ES-I3 (cell line): ENCODE results near the gene PCDHB5.
"Not testable (repeated sequence)": the region's sequence is repeated elsewhere in the genome, so short reads cannot be mapped to it uniquely, and the experiment has no call there.

ENCODE experiments used
- H3K36me3 ChIP-seq: 2 replicates; pipeline ENCODE4 v1.6.1; 2013; ENCODE audit warnings: mild to moderate bottlenecking, low read length, control low read depth, moderate library complexity; ENCODE audit not compliant: insufficient read depth
- H3K4me1 ChIP-seq: 2 replicates; pipeline ENCODE4 v1.6.1; 2013; ENCODE audit warnings: mild to moderate bottlenecking, control low read depth, low read length; ENCODE audit not compliant: insufficient read depth
- H3K9ac ChIP-seq: 2 replicates; pipeline ENCODE4 v1.6.1; 2013; ENCODE audit warnings: low read depth, mild to moderate bottlenecking, low read length, moderate library complexity
- H3K9me3 ChIP-seq: 2 replicates; pipeline ENCODE4 v1.6.1; 2013; ENCODE audit warnings: mild to moderate bottlenecking, low read length, moderate library complexity; ENCODE audit not compliant: control insufficient read depth, insufficient read depth

Gene PCDHB5

DNA sequence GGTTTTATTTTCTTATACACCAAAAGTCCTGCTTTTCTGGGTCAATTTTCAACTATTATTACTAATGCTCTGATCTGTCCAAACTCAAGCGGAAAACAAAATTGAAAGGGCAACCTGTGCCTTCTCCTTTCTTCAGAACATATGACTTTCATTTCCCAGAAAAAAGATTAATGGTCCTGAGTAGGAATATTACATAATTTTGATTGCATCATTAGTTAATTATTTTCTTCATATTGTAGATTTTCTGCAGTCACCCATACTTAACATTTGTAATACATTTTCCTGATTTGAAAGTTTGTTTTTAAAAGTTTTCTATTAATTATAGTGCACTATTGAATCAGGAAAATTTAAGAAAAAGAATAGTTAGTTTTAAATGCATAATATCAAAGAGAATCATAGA, 40.9 kb downstream of the PCDHB5 start:
- H3K9me3 ChIP-seq: no peaks in the 10 kb centered on the region; the same call in 1 of the 2 replicates
- H3K4me1 ChIP-seq: no peaks in the 10 kb centered on the region
- no peak overlapping the region for H3K9ac ChIP-seq
- no peaks in the 10 kb centered on the region for H3K36me3 ChIP-seq

DNA sequence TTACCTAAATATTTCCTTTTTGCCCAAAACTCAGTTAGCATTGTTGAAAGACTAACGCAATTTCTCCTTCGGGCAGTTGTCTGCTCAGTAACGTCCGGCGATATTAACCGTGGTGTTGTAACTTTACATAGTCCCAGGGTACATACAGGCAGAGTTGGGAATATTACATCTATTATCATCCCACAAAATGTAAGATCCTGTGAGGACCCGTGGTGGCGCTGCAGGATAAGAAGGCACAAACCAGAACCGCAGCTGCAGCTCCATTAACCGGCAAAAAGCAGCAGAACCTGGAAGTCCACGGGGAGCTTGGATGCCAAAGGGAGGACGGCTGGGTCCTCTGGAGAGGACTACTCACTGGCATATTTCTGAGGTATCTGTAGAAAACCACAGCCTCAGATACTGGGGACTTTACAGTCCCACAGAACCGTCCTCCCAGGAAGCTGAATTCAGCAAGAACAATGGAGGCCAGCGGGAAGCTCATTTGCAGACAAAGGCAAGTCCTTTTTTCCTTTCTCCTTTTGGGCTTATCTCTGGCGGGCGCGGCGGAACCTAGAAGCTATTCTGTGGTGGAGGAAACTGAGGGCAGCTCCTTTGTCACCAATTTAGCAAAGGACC, 42.7 kb downstream of the PCDHB5 start, which contains the start of gene PCDHB8:
Gene PCDHB8, plus strand, starts transcription at position 214 of the 615 bp plus-strand sequence. Its CDS starts 245 bp downstream, at position 459.
- not testable (repeated sequence) for H3K9me3 ChIP-seq, H3K36me3 ChIP-seq, H3K4me1 ChIP-seq, H3K9ac ChIP-seq

DNA sequence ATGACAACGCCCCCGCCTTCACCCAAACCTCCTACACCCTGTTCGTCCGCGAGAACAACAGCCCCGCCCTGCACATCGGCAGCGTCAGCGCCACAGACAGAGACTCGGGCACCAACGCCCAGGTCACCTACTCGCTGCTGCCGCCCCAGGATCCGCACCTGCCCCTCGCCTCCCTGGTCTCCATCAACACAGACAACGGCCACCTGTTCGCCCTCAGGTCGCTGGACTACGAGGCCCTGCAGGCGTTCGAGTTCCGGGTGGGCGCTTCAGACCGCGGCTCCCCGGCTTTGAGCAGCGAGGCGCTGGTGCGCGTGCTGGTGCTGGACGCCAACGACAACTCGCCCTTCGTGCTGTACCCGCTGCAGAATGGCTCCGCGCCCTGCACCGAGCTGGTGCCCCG, 44.4 kb downstream of the PCDHB5 start:
- not testable (repeated sequence) for H3K36me3 ChIP-seq, H3K9me3 ChIP-seq, H3K4me1 ChIP-seq, H3K9ac ChIP-seq

DNA sequence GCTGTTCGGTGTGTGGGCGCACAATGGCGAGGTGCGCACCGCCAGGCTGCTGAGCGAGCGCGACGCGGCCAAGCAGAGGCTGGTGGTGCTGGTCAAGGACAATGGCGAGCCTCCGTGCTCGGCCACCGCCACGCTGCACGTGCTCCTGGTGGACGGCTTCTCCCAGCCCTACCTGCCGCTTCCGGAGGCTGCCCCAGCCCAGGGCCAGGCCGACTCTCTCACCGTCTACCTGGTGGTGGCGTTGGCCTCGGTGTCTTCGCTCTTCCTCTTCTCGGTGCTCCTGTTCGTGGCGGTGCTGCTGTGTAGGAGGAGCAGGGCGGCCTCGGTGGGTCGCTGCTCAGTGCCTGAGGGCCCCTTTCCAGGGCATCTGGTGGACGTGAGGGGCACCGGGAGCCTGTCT, 44.9 kb downstream of the PCDHB5 start:
- H3K4me1 ChIP-seq, H3K9me3 ChIP-seq, H3K36me3 ChIP-seq, H3K9ac ChIP-seq: not testable (repeated sequence)

DNA sequence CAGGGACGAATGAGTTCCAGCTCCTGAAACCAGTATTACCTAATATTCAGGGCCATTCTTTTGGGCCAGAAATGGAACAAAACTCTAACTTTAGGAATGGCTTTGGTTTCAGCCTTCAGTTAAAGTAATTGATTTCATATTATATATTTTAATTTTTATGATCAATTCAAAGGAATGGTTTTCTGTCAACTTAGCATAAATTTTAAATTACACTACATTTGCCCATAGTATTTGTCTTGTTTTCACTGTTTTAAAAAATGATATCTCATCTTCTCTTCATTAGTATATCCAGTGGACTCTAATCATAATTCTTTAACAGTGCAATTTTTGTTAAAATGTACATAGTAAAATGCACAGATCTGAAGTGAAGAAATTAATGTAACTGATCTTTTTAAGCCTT, 45.3 kb downstream of the PCDHB5 start:
- Histone ChIP-seq H3K9me3 (0 out of 2 replicates have a peak, but pooled peaks cover 3% of the 10 kb centered on the region), H3K9ac (no peak overlapping the region), H3K4me1 (no peaks in the 10 kb centered on the region), H3K36me3 (no peaks in the 10 kb centered on the region)

DNA sequence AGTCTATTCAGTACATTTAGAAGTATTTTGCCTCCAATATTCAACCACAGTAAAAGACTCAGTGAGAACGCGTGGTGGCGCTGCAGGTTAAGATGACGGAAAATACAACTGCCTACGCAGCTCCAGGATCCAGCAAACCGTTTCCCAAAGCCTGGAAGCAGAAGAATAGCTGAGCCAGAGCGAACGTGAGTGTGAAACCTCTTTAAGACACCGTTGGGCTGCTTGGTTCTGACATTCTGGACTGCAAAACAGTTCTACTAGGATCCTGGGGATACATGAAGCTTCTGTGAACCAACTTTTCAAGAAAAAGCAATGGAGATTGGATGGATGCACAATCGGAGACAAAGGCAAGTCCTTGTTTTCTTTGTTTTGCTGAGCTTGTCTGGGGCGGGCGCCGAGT, 47.2 kb downstream of the PCDHB5 start, which contains the start of gene PCDHB16:
Gene PCDHB16, plus strand, starts transcription at position 140 of the 400 bp plus-strand sequence. Its CDS starts 173 bp downstream, at position 313.
- H3K4me1 ChIP-seq: no peaks in the 10 kb centered on the region
- H3K36me3 ChIP-seq: no peaks in the 10 kb centered on the region
- 0 out of 2 replicates have a peak within 1 kb of the TSS, but pooled peaks have one; percentile 0 for H3K9ac ChIP-seq
- 0 out of 2 replicates have a peak, but pooled peaks cover 3% of the 10 kb centered on the region for H3K9me3 ChIP-seq

DNA sequence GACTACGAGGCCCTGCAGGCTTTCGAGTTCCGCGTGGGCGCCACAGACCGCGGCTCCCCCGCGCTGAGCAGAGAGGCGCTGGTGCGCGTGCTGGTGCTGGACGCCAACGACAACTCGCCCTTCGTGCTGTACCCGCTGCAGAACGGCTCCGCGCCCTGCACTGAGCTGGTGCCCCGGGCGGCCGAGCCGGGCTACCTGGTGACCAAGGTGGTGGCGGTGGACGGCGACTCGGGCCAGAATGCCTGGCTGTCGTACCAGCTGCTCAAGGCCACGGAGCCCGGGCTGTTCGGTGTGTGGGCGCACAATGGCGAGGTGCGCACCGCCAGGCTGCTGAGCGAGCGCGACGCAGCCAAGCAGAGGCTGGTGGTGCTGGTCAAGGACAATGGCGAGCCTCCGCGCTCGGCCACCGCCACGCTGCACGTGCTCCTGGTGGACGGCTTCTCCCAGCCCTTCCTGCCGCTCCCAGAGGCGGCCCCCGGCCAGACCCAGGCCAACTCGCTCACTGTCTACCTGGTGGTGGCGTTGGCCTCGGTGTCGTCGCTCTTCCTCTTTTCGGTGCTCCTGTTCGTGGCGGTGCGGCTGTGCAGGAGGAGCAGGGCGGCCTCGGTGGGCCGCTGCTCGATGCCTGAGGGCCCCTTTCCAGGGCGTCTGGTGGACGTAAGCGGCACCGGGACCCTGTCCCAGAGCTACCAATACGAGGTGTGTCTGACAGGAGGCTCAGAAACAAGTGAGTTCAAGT, 49.3 kb downstream of the PCDHB5 start:
- H3K9ac ChIP-seq, H3K36me3 ChIP-seq, H3K9me3 ChIP-seq, H3K4me1 ChIP-seq: not testable (repeated sequence)

DNA sequence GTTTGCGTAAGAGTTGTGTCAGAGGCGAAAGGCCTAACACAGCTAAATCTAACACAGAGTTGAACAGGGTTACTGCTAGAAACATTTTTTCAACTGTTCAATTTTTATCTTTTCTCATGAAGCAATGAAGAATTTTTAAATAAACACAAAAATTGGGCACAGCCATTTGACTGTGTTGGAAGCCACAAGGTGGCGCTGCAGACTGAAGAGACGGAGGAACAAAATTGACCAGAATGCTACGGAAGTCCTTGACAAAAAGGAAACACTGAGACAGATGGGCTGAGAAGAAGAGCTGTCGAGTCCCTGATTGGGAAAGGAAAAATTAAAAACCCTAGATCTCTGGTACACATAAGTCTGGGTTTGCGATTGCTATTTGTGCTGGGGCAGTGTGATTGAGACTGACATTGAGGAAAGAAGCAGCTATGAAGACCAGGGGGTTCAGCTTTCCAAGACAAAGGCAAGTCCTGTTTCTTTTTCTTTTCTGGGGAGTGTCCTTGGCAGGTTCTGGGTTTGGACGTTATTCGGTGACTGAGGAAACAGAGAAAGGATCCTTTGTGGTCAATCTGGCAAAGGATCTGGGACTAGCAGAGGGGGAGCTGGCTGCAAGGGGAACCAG, 52.0 kb downstream of the PCDHB5 start, which contains the start of gene PCDHB9:
Gene PCDHB9, plus strand, starts transcription at position 265 of the 616 bp plus-strand sequence. Its CDS starts 158 bp downstream, at position 423.
- no peak within 1 kb of the TSS for H3K9ac ChIP-seq
- no peaks in the 10 kb centered on the region for H3K4me1 ChIP-seq
- 0 out of 2 replicates have a peak, but pooled peaks cover 3% of the 10 kb centered on the region for H3K9me3 ChIP-seq
- no peaks in the 10 kb centered on the region for H3K36me3 ChIP-seq
